Fibroblast of peridontal ligament (primary cell): Measurements from ENCODE around the gene PRSS33.

Experiments
- DNase-seq: peaks from one replicate; pipeline ENCODE4 v3.0.0-alpha.2; 2010; ENCODE audit errors: extremely low read depth

The PRSS33 gene

DNA sequence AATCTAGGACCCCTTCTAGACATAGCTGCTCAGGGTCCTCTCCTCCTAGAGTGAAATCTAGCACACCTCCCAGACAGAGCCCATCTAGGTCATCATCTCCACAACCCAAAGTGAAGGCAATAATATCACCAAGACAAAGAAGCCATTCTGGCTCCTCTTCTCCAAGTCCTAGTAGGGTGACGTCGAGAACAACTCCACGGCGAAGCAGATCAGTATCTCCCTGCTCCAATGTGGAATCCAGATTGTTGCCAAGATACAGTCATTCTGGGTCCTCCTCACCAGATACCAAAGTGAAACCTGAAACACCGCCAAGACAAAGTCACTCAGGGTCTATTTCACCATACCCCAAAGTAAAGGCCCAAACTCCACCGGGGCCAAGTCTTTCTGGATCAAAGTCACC is 24.2 kb downstream of the PRSS33 start:
- DNase-seq = no peak

DNA sequence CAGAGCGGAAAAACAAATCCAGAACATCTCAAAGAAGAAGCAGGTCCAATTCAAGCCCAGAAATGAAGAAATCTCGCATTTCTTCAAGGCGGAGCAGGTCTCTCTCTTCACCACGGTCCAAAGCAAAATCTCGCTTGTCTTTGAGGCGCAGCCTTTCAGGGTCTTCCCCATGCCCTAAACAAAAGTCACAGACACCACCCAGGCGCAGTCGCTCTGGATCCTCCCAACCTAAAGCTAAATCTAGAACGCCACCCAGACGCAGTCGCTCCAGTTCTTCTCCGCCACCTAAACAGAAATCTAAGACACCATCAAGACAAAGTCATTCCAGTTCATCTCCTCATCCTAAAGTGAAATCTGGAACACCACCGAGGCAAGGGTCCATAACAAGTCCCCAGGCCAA is 24.6 kb downstream of the PRSS33 start:
- DNase-seq = no peak

GRCh38 chr16:2761886-2762583 is 25.3 kb downstream of the PRSS33 start:
- DNase-seq = no peak

GRCh38 chr16:2761472-2761871 is 25.9 kb downstream of the PRSS33 start:
- DNase-seq = no peak

GRCh38 chr16:2757344-2757743 is 30.0 kb downstream of the PRSS33 start:
- DNase-seq = no peak

GRCh38 chr16:2756288-2757015 is 30.9 kb downstream of the PRSS33 start:
- no peak for DNase-seq

DNA sequence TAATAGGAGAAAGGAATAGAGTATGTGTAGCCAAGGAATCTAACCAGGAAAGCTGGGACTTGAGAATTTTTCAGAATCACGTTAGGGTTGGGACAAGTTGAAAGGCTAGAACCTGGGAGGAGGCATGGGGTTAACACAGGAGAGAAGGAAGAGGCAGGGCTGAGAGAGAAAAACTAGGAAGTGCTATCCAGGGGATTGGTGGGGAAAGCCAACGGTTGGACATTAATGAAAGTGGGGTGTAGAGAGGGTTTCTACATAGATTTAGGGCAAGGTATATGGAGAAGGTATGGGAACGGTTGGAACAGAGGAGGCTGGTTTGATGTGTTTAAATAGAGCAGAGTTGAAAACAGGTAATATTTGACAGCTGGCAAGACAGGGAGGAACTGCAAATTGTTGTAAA is 32.2 kb downstream of the PRSS33 start:
- DNase-seq = no peak

GRCh38 chr16:2753733-2754020 is 33.7 kb downstream of the PRSS33 start:
- DNase-seq = no peak

DNA sequence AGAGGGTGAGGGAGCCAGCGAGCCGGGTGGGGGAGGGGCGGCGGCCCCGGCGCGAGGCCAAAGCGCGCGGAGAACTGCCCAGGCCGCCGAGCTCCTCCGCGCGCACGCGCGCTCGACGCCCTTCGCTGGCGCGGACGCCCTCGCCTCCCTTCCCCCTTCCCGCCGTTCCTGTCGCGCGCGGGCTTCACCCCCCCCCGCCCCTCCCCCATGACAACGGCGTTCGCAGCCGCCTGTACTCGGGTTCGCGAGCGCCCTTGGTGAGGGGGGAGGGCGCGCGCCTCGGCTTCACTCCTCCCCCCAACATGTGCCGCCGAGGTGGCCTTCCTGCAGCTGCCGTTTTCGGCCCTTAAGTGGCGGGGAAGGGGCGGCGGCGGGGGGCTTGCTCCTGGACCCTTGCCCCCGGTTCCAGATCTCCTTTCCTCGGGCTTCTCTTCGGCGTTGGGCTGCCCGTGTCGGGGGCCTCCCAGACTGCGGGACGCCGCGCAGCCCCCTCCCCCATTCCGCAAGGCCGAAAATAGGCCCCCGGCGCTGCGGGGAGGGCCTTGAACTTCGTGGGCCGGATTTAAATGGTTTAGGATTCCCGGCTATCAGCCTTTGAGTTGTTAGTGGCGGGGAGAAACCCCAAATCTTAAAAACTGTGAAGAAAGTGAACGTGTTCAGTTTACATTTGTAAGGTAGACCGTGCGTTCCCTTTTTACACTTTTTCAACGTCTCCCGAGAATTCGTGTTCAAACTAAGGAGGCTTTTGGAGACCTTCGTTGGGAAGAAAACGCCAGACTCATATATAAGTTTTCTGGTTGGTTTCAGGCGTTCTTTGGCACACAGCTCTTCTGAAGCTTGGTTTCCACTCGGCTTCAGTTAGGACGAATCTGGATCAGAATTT is 34.3 kb downstream of the PRSS33 start:
- peak; percentile 69 for DNase-seq

- DNase-seq = peak; percentile 96
Observed at GRCh38 chr16:2752035-2752849, 35.1 kb downstream of the PRSS33 start, which contains the start of gene SRRM2. SRRM2 (plus strand) TSS chr16:2752638; CDS start chr16:2756365, 3,727 bp downstream.

GRCh38 chr16:2751577-2752034 is 35.8 kb downstream of the PRSS33 start:
- no peak for DNase-seq

DNA sequence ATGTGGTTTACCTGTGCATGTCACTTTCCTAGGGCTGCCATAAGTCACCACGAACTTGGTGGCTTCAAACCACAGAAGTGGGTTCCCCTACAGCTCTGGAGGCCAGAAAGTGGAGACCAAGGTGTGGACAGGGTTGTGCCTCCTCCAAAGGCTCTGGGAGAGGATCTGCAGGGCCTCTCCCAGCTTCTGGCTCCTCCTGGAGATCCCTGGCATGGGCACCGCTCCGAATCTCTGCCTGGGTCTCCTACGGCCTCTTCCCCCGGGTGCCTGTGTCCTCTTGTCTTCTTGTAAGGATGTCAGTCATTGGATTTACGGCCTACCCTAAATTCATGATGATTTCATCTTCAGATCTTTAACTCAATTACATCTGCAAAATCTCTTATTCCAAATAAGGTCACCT is 37.4 kb downstream of the PRSS33 start:
- no peak for DNase-seq

- no peak for DNase-seq
Observed at GRCh38 chr16:2749476-2749875, 37.9 kb downstream of the PRSS33 start.

DNA sequence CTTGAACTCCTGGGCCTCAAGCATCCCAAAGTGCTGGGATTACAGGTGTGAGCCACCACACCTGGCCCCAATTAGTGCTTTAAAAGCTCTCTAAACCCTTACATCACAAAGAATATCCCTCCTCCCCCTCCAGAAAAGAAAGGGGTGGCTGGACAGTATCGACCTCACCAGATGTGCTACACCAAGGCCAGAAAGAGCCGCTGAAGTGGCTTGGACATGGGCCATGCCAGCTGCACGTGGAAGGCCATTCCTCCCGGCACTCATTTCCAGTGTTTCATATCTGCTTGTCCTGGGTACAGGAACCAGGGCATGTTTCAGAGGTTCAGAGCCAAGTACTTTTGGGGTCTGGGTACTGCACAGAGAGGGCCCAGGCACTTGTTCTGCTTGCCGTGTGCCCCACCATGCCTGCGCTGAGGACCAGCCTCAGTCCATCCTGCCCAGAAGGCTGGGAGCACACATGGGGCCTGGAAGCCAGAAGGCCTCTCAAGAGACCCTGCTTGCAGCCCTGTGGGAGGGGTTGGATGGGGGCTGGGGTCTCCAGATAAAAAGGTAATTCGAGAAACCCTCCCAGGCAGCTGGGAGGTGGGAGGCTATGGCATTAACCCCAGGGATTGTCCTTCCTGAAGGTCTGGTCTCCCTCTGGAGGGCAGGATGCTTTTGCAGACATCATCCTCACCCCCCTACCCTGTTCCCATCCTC is 38.5 kb downstream of the PRSS33 start:
- DNase-seq = no peak

GRCh38 chr16:2745961-2746360 is 41.4 kb downstream of the PRSS33 start:
- no peak for DNase-seq

GRCh38 chr16:2745116-2745890 is 42.1 kb downstream of the PRSS33 start:
- DNase-seq = no peak

DNA sequence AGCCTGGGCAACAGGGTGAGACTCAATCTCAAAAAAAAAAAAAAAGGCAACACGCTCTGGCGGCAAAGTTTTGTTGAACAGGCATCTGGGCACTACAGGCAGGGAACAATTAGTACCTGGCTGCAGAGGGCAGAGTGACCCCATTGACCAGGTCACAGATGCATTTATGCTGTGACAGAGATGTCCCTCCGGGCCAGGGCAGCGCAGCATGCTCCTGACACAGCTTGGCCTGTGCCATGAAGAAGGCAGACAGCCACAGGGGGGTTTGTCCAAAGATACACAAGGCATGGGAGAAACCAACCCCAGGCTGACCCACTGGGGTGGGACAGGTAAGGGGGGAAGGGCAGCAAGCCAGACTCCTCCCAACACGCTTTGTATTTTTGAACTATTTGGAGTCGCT is 42.6 kb downstream of the PRSS33 start:
- DNase-seq = no peak

DNA sequence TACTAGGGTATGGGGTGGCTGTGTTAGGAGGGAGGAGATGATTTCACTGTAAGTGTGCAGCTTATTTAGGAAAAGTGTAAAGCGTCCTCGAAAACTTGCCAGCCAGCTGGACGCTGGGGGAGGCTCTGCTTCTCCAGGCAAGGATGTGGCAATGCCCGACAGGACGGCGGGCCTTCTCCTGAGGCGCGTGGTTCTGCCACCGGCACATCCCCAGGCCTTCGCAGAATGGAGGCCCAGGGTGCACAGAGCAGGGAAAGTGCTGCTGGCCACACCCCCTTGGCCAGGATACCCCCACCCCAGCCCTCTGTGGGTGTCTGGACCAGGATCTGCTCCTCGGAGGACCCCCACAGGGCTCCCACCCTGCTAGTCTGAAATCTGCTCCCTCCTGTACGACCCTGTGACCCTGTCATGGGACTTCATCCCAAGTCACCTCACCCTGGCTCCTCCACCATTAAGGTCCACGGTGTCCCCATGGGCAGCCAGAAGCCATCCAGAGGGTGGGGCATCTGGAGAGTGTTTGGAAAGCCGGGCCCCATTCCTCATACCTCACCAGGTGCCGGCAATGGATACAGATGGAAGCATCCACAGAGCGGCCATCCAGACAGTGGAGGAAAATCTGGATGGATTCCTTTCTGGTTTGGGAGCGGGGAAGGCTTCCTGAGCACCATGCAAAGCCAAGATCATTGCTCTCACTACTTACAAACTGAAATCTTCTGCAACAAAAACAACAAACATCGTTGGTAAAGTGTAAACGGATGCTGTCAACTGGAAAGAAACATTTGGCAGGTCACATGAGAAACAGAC is 44.2 kb downstream of the PRSS33 start:
- no peak for DNase-seq

- no peak for DNase-seq
Observed at GRCh38 chr16:2742323-2743006, 44.9 kb downstream of the PRSS33 start.
